CMK (cell line): ENCODE data around the gene TNS2.
A peak's percentile ranks its signal among the peaks of the same experiment; 100 is the strongest.

Experiments used
- DNase-seq: peaks from one replicate; pipeline ENCODE4 v3.0.0-alpha.2; 2010; ENCODE audit warnings: low read depth

Gene TNS2

GRCh38 chr12:53044896-53045695, 4.8 kb upstream of the TNS2 start:
- DNase-seq: no peak

GRCh38 chr12:53045696-53046045, 4.2 kb upstream of the TNS2 start:
- no peak for DNase-seq

GRCh38 chr12:53046655-53047220, 3.1 kb upstream of the TNS2 start:
- peak; percentile 62 for DNase-seq

- DNase-seq: peak; percentile 70
Measured at GRCh38 chr12:53047221-53048032, 2.4 kb upstream of the TNS2 start.

GRCh38 chr12:53048033-53048779, 1.7 kb upstream of the TNS2 start:
- DNase-seq: no peak

GRCh38 chr12:53048780-53049401, 974 bp upstream of the TNS2 start:
- no peak for DNase-seq

- no peak for DNase-seq
Measured at GRCh38 chr12:53050426-53051057, 677 bp downstream of the TNS2 start.

- no peak for DNase-seq
Measured at GRCh38 chr12:53051058-53051880, 1.4 kb downstream of the TNS2 start.

- no peak for DNase-seq
Measured at GRCh38 chr12:53051881-53052412, 2.1 kb downstream of the TNS2 start.

GRCh38 chr12:53052419-53053217, 2.8 kb downstream of the TNS2 start:
- no peak for DNase-seq

GRCh38 chr12:53053218-53054111, 3.6 kb downstream of the TNS2 start:
- DNase-seq: no peak

GRCh38 chr12:53054112-53054878, 4.4 kb downstream of the TNS2 start:
- DNase-seq: peak; percentile 73

- no peak for DNase-seq
Measured at GRCh38 chr12:53055471-53056266, 5.8 kb downstream of the TNS2 start.

GRCh38 chr12:53056296-53056695, 6.4 kb downstream of the TNS2 start:
- DNase-seq: no peak

GRCh38 chr12:53056901-53057300, 7.0 kb downstream of the TNS2 start:
- DNase-seq: no peak

- DNase-seq: no peak
Measured at GRCh38 chr12:53057816-53058500, 8.1 kb downstream of the TNS2 start.
